KBM-7 (cell line): Measurements from ENCODE around the gene NUMB.

Source experiments
- DNase-seq: peaks from one replicate; pipeline ENCODE4 v3.0.0-alpha.2; 2015
- in situ Hi-C: fragments of 300-500 bp; cut with MboI; formaldehyde crosslinking; loops from 2 replicates; pipeline ENCODE4 v1.14.3; 2020; ENCODE audit warnings: low sequenced_read_pairs, low pct_unique_long_range_greater_than_20kb, mixed read lengths

Gene NUMB

DNA sequence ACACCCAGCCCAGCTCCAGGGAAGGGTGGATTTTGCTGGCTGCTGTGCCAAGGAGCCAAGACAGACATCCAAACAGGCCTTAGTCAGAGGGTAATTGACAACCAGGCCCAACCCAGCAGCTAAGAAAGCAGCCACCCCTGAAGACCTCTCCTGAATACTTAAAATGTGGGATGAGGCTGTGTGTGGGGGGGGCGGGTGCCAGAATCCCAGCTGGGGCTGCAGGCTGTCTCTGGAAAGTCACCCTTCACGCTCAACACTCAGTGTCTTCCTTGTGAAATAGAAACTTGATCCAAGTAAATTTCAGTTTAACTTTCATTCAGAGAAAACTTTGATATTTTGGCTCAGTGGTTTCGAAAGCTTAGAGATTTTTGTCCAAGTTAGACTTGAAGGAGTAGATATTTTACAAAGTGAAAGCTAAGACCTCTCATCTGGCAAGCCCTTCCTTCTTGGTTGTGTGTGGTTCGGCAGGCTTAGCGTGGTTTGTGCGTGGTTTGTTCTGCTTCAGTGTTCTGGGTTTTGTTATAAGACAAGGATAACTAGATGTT is 215.9 kb downstream of the NUMB start:
- DNase-seq = peak; percentile 37
- in situ Hi-C loops = no loop called here

DNA sequence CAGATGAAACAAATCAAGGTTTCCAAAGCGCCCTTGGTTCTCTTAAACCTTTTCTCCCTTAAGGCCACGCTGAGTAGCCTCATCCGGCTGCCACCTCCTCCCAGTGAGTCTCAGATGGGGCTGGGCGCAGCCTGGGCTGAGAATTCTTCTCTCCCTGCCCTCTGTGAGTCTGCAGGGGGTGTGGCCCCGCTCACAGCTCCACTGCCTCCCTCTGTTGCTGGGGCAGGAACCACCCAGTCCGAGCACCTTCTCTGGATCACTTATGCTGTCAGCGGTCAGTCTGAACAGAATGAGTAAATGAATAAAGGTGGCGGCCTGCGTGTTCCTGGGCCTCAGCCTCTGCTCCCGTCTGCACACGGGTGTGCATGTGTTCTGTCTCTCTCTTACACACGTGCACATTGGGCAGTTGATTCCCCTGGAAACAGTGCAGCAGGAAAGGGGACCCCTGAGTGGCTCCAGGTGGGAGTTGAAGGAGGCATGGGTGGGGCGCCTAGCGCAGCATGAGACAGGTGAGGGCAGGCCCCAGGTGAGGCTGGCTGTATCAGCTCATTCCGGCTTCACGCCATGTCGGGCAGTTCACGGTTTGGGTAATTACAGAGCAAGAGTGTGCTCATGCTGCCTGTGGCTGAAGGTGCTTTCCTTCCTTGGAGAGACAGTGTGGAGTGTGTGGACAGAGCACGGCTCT is 216.7 kb downstream of the NUMB start:
- no peak for DNase-seq
- in situ Hi-C loops = no loop called here

DNA sequence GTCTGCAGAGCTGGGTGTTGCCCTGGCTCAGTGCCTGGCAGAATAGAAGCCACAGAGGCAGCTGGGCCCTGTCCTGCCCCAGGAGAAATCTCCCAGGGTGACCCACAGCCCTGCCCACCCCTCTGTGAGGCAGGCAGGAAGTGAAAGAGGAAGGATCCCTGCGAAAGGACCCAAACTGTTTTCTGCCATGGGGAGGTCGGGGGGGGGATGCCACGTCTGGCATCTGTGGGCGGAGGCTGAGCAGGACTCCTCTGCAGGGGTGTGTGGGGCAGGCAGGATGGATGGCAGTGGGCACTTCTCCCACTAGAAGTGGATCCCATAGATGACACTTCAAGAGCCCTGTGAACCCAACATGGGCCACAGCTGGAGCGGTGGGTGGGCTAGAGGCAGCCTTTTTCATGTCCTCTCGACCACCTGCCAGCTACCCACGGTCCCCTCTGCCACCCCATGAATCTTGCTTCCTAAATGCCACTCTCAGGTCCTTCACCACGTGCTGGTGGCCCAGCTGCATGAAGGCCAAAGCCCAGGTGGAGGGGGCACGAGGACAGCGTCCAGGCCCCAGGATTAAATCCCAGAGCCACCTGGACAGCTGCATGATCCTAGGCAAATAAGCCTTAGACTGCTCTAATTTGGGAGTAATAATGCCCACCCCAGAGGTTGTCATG is 217.4 kb downstream of the NUMB start:
- peak; percentile 48 for DNase-seq

DNA sequence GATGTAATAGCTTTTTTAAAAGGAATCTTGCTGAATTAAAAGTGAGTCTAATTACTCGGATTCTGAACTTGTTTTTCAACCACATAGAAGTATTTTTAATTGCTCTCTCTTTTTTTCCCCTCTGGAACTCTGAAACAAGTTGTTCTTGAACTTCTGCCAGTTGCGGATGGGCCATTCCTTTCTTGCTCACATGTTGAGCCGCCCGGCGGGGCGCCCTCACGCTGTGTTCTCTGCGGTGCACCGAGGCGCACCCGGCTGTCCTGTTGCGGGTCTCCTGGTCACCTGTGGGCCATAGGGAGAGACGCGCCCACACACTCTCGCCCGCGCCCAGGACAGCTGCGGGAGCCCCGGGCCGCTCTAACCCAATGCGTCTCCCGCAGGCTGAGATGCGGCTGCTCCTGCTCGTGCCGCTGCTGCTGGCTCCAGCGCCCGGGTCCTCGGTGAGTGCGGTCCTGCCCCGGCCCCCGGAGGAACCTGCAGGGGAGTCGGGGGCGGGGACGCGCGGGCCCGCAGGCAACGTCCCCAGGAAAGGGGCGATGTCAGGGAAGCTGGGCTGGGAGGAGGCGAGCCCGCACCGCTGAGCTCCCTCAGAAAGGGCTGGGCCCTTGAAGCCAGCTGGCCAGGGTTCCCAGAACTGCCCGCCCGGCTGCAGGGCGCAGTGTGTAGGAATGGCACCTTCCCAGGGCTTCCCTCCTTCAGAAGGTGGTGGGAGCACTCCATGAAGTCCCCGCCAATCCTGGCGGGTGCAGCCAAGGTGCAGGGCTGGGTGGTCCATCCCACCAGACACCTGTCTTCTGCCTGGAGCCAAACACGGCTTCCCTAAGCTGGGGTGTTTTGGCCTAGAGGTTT is 218.7 kb downstream of the NUMB start:
- no peak for DNase-seq
- in situ Hi-C loops = no loop called here

More for the DNA sequence above, 217.4 kb downstream of the NUMB start:
- in situ Hi-C loops = no loop called here

DNA sequence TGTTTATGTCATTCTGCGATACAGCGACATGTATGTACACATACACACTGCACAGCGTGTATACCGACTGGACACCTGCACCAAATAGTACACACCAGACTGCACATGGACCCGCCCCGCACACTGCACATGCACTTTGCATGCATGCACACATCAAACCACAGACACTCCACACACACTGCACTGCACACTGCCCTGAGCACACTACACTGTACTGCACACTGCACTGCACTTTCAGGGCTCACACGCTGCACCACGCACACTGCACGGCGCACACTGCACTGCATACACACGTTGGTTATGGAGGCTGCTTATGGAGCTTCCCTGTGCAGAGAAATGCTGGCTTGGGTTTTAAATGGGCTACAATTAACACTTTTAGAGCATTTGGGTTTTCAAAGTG is 219.4 kb downstream of the NUMB start:
- in situ Hi-C loops = no loop called here
- no peak for DNase-seq

DNA sequence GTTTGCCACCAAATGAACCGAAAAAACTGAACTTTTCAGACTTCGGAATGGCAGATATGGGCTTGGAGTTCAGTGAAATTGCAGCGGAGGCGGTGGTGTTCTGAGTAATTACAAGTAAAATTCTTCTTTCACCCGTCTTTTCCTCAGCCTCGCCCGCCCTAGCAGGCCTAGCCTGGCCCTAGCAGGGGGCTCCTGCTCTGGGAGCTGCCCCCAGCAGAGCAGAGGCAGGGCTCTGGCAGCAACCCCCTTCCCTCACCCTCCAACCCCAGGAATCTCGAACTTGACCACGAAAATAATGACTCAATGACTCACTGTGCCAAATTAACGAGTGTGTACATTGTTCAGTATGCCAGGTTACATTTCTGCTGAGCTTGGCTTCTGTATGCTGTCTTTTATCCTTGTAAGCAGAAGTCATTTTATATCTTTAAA is 219.9 kb downstream of the NUMB start:
- no peak for DNase-seq

DNA sequence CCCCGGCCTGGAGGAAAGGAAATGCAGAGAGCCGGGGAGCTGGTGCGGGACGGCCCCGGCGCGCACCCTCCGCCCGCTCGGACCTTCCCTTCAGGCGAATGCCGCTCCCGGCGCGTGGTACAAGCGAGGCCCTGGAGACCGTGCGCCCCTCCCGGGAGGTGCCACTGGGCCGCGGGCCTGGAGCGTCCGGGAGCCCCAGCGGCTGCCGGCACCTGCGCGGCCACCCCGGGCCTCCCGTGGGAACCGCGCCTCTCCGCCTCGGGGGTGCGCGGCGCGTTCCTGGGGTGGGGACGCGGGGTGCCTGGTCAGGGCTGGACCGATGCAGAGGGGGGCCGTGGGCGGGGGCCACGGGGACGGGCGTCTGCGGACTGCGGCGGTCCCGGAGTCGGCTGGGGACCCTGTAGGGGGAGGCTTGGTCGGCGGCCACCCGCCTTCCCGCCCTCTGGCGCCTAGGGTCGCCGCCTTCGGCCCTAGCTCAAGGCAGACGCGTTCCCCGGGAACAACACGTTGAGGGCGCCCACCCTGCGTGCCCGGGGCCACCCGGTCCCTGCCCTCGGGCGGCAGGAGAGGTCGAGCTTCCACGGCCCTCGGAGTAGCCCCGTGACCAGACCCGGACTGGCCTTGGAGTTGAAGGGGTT is 220.4 kb downstream of the NUMB start:
- in situ Hi-C loops = no loop called here

More for the DNA sequence above, 219.9 kb downstream of the NUMB start:
- in situ Hi-C loops = no loop called here

DNA sequence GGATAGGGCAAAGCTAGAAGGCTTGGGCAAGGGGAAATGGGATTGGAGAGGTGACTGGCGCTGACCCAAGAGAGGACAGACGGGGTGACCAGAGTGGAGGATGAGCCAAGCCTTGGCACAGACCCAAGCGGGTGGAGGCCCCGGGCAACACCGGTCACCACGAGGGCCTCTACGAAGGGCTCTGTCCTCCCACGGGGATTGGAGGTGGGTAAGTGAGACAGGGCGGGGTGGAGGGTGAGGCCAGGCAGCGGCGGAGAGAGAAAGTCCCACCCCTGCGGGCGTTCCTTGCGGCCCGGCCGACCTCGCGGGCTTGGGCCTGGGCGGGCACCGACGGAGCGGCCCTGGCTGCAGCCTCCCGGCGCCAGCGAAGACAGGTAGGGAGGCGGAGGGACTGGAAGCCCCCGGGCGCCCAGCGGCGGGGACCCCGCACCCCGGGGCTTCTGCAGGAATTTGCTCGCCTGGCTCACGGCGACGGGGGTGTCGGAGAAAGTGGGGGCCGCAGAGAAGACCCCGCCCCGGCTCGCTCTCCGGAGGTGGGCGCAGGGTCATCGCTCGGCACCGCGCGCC is 221.0 kb downstream of the NUMB start, which contains the start of gene PAPLN:
Gene PAPLN, plus strand, starts transcription at position 288 of the 567 bp plus-strand sequence. CDS start 2,273 bp downstream, outside the sequence.
- in situ Hi-C loops = no loop called here
- DNase-seq = peak; percentile 34

More for the DNA sequence above, 220.4 kb downstream of the NUMB start:
- no peak for DNase-seq

DNA sequence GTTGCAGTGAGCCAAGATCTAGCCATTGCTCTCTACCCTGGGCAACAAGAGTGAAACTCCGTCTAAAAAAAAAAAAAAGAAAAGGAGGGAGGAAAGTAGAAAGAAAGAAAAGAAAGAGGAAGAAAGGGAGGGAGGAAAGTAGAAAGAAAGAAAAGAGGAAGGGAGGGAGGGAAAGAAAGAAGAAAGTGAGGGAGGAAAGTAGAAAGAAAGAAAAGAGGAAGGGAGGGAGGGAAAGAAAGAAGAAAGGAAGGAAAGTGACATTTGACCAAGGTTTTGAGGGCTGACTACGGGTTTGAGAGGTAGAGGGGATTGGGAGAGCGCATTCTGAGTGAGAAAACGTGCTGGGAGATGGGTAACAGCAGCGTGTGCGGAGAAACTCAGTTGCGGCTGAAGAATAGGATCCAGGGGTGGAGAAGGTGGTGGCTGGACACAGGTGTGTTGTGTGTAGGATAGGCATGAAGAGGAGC is 221.6 kb downstream of the NUMB start:
- DNase-seq = no peak
- in situ Hi-C loops = no loop called here

DNA sequence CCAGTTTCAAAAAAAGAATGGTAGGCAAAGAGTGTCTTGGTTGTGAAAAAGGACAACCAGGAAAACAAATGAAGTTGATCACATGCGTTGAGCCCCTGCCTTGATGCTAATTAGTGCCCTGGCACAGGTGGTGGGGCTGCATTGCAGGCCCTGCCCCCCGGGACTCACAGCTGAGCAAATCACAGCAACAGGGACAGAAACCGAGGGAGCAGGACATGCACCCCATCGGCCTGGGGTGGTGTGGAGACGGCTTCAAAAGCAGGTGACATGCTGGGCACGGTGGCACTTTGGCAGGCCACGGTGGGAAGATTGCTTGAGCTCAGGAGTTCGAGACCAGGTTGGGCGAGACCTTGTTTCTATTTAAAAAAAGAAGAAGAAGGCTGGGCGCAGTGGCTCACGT is 222.2 kb downstream of the NUMB start:
- DNase-seq = no peak
- in situ Hi-C loops = no loop called here

DNA sequence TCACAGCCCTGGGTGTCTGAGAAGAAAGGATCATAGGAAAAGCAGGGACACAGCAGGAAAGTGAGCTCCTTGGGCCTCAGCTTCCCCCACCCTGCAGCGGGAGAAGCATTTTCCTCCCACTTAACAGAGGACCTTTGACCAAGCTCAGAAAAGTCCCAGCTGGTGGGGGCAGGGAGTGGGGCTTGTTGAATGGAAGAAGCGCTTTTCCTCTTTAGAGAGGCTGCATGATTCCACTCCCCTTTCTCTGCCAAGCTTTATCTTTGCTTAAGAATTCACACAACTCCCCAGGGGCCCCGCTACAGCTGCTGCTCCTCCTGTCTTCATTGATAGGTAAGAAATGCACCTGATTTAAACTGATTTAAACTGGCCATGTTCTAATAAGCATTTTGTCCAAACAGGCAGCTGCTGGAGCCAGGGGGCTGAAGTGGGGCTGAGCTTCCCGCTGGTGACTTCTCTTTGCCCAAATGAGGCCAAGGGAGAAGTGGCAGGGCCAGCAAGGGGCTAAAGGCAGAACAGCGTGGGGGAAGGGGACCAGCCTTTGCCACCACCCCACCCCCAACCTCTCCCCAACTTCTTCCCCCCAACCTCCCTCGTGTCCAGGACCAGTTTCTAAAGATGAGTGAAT is 222.7 kb downstream of the NUMB start:
- DNase-seq = no peak
- in situ Hi-C loops = no loop called here

DNA sequence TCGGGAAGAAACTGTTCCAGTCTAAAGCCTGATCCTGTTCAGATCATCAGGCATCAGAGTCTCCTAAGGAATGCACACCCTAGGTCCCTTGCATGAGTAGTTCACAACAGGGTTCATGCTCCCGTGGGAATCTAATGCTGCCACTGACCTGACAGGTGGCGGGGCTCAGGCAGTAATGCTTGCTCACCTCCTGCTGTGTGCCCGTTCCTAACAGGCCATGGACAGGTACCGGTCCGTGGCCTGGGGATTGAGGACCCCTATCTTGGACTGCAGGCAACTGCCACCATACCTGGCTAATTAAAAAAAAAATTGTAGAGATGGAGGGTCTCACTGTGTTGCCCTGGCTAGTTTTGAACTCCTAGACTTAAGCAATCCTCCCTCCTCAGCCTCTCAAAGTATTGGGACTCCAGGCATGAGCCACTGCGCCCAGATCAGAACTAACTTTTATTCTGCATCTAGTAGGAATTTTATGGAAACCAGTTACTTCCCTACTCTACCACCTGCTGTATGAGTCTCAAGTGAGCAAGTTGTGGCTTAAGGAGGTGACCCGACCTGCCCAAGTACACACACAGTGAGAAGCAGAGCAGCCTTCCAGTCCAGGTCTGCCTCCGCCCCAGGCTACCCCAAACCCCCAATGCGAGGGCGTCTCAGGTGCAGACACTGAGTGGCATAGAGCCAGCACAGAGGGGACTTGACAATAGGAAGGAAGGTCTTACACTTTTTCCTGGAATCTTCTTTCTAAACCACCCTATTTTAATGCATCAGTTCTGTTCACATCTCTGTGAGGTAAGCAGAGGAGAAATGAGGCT is 223.6 kb downstream of the NUMB start:
- DNase-seq = no peak
- in situ Hi-C loops = no loop called here

DNA sequence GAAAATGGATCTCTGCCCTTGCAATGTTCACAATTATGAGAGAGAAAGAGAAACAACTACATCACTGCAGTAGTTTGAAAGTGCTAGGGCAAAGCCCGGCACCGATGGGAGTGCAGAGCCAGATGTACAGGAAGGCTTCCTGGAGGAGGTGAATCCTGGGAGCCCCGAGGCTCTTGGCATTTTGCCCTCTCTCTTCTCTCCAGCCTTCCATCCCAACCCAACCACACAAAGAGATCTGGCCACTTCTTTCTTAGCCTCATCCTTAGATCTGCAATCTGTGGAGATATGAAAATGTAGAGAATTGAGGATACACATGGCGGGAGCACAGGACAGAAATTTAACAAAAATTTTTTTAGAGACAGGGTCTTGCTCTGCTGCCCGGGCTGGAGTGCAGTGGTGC is 224.3 kb downstream of the NUMB start:
- in situ Hi-C loops = no loop called here
- DNase-seq = no peak

DNA sequence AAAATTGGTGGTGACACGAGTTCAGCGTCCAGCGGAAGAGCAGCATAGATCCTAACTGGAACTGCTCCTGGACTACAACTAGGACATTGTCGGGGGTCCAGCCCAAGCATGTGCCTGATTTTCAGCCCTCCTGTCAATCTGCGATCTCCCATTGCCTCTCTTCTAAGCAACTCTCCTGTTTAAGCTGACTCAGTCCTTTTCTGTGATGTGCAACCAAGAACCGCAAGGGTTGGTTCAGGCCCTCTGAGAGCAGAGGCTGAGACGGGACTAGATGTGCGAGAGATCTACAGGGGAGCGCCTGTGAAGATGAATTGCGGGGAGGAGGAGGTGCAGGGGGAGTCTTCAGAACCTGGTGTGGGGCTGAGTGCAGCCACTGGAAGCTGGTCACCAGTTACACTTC is 224.8 kb downstream of the NUMB start:
- in situ Hi-C loops = no loop called here
- no peak for DNase-seq

DNA sequence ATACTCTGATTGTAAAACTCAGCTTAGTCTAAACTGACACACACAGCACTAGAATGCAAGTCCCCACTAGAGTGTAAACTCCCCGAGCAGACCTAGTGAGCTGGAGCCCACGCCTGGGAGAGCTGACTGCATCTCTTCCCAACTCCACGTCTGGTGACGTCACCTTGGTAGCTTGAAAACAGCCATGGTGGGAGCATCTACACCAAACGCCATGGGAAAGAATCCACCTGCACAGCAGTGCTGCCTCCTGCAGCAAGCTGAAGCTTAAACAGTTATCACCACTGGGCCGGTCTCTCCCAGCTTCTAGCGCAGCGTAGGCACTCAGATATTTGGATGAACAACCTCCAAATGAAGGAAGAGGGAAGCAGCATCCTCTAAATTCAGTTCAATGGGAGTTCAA is 225.4 kb downstream of the NUMB start:
- DNase-seq = no peak

DNA sequence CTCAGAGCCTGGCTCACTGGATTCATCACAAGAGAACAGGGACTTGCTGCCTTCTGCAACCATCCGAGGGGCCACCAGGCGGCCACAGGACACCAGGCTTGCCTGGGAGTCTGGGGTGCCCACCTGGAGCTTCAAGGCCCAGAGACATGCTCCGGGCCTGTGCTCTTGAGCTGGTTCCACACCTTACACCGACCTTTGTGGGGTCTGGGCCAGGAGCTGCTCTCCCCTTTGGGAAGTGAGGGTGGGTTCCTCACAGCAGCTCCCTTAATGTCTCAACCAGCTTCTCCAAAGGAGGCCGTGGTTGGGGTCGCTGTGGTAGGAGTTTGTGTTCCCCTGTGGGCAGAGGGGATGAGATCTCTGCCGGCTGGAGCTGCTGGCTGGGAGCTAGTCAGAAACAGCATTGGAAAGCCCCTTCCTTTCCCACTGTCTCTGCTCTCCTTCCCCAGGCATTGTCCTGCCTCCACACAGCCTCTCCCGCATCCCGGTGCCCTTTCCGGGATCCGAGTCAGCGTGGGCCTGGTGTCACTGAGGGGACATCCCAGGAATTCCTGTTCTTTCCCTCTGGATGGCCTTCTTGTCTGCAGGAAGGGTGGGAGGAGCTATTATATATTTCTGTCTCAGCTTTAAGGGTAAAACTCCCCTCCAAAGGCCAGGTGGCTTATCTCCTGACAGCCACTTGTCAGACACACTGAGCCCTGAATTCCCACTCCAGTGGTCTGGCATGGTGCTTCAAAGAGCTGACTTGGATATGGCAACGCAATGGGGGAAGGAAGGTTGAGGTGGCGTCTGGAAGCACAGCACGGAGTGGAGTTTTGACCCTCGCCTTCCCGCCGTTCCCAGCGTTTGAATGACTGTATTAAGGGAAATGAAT is 226.1 kb downstream of the NUMB start:
- in situ Hi-C loops = no loop called here
- no peak for DNase-seq

More for the DNA sequence above, 225.4 kb downstream of the NUMB start:
- in situ Hi-C loops = no loop called here

DNA sequence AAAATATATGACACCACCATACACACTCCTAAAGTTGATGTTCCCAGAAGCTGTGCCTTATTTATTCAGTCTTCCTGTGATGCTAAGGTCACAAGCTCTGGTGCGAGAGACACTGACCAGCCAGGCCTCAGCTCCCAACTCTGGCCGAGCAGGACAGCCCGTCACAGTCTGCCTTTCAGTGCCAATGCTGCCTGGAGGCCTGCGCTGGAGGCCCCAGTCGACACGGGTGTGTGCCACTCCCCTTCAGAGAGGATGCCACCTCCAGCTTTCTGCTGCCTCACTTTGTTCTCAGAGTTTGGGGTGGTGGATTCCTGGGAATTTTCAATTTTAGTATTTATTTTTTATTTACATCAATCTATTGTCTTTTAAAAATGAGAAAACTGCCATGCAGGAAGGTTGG is 228.3 kb downstream of the NUMB start:
- DNase-seq = no peak
- in situ Hi-C loops = no loop called here
